GM21423 (cell line): ENCODE measurements around the gene CLNK.

ENCODE experiments used
- ATAC-seq: cut with Tn5 transposase; IDR thresholded peaks from one replicate; pipeline ENCODE4 v1.9.1; 2021; ENCODE audit warnings: mild to moderate bottlenecking, moderate library complexity; ENCODE audit not compliant: unreplicated experiment

CLNK gene

GRCh38 chr4:10701702-10702460, 17.3 kb upstream of the CLNK start:
- no peak for ATAC-seq

- no peak for ATAC-seq
Measured at GRCh38 chr4:10701161-10701560, 16.6 kb upstream of the CLNK start.

DNA sequence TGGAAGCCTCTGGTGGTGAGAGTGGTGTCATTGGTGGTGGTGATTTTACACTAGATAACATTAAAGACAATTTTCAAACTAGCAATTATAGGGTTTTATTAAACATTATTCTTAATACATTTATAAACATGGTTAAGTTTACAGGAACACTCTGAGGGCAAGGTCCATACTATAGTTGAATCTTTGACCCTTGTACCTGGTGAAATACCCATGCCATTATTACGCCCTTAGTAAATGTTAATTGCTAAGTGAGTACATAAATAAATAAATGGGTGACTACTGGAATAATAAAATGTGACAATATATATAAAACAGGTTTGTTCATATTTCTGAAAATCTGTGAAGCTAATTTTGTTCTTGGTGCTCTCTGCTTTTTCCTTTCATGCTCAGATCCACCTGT, 13.6 kb upstream of the CLNK start:
- ATAC-seq: no peak

DNA sequence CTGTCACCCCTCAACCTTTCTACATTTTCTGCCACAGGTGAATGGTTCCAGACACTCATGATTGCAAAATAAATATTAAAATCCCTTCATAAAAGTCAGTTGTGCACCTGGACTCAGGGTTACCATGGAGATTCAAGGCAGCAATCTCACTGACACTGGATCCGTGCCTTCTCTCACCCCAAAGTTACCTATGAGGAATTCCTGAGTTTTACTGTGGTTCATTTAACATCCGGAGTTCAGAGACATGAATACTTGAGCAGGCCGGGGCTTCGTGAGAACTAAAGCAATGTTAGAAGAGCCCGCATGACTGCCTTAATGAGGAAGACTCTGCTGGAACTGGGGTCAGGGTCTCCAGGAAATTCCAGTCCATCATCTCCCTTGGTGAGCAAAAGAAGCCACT, 12.5 kb upstream of the CLNK start:
- ATAC-seq: no peak

- ATAC-seq: no peak
Measured at GRCh38 chr4:10696253-10696652, 11.7 kb upstream of the CLNK start.

- no peak for ATAC-seq
Measured at GRCh38 chr4:10694828-10695209, 10.3 kb upstream of the CLNK start.

GRCh38 chr4:10694151-10694827, 9.7 kb upstream of the CLNK start:
- ATAC-seq: no peak

- no peak for ATAC-seq
Measured at GRCh38 chr4:10691651-10692050, 7.1 kb upstream of the CLNK start.

DNA sequence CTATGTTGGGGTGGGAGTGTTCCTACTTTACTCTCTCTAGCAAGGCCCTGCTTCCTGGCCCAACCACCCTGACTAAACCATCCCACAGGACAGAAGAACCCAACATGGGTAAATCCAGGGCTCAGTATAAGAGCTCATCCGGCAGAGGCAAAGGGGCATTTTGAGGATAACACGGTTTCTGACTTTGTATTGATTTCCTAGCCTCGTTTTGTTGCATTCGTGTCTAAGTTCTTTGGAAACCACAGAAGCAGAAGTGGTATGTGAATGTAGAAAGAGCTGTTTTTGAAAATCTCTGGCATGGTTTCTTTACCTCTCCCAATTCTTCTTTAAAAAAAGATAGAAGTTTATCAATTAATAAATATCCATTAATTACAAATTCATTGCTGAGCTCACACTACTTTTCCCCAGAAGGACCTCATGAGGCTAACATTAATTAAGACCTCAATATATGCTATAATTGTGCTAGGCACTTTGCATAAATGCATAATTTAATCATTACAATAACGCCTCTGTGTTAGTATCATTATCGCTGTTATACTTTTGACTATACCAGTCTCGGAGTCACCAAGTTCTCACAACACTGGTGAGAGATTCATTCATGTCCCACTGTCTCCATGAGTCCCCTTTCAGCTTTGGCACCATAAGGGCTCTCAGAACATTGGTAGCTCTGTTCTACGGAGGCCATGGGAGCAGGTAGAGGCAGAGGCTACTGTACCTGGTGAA, 5.8 kb upstream of the CLNK start:
- peak; percentile 35 for ATAC-seq

GRCh38 chr4:10688846-10689245, 4.3 kb upstream of the CLNK start:
- ATAC-seq: no peak

DNA sequence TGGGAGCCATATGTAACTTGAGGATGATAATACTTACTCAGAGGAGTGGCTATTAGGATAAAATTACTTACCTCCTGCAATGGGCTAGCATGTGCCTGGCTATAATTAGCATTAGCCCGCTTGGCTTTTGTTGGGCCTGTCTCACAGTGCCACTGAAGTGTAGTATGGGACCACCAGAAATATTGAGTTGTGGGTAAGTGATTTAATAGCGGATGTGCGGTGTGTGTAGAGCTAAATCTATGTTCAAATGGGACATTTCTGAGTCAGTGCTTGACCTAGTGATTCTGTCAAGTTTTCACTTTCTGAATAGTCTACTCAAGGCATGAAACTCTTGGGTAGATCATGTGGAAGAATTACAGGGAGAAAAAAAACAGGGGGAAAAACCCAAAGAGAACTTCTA, 3.5 kb upstream of the CLNK start:
- peak; percentile 38 for ATAC-seq

- ATAC-seq: no peak
Measured at GRCh38 chr4:10687526-10687925, 3.0 kb upstream of the CLNK start.

GRCh38 chr4:10682397-10682796, 2.2 kb downstream of the CLNK start:
- no peak for ATAC-seq

GRCh38 chr4:10677796-10678497, 6.6 kb downstream of the CLNK start:
- peak; percentile 47 for ATAC-seq

- peak; percentile 54 for ATAC-seq
Measured at GRCh38 chr4:10673817-10674369, 10.7 kb downstream of the CLNK start.

DNA sequence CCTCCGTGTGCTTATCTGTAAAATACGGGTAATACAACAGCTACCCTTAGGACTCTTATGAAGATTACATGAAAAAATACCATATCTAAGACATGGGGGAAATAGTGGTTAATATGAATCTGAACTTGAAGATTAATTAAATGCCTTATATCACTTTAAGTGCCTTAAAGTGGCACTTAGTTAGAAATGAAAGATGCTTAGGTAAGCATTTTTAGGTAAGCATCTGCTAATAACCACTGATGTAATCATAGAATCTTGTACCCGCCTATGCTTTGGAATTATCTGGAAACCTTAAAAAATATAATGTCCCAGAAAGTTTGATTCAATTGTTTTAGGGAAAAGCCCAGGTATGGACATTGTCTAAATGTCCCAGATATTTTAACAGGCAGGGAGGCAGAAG, 12.2 kb downstream of the CLNK start:
- no peak for ATAC-seq

DNA sequence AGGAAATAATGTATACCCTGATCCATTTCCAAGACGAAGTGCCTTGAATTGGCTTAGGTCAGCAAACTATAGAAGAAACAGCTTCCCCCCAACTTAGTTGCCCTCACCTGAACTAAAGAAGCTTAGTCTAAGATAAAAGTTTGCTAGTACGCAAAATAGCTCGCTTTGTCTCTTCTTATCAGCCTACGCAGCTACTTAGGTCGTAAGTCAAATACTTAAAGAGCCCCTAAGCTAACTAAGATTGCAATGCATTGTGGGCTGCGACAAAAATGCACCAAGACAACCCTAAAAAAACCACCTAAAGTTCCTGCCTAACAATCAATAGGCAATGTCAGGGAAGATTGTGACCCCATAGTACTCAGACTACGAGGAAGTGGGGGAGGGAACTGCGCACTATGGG, 12.8 kb downstream of the CLNK start:
- no peak for ATAC-seq

DNA sequence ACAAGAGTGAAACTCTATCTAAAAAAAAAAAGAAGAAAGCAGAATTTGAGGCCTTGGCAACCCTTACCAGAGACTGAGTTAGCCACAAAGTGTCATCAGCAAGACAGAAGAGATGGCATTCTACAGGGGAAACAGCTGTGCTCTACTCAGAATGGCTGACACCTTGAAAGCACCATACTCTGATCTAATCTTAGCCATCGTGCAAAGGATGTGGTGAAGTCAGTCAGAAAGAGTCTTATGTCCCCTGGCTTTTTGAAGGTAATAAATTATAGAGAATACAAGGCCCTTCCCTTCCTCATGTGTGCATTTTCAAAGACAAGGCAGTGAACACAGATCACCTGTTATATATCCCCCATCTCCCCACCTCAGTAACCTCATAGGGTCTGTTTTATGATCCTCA, 13.2 kb downstream of the CLNK start:
- peak; percentile 85 for ATAC-seq

DNA sequence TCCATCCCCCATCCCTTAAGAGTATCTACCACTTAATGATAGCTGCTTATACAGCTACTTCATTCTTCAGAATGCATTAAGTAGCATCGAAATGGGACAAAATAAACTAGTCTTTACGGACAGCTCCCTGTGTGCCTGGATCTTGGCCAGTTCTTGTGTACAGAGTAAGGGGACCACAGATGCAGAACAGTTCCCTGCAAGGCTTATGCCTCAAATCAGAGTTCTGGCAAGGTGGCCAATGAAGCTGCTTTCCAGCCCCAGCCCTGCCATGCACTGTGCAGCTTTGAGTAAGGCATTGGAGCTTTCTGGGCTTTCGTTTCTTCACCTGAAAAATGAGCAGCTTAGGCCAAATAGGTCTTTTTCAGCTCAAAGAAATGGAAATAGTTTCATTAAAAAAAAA, 14.2 kb downstream of the CLNK start:
- no peak for ATAC-seq

DNA sequence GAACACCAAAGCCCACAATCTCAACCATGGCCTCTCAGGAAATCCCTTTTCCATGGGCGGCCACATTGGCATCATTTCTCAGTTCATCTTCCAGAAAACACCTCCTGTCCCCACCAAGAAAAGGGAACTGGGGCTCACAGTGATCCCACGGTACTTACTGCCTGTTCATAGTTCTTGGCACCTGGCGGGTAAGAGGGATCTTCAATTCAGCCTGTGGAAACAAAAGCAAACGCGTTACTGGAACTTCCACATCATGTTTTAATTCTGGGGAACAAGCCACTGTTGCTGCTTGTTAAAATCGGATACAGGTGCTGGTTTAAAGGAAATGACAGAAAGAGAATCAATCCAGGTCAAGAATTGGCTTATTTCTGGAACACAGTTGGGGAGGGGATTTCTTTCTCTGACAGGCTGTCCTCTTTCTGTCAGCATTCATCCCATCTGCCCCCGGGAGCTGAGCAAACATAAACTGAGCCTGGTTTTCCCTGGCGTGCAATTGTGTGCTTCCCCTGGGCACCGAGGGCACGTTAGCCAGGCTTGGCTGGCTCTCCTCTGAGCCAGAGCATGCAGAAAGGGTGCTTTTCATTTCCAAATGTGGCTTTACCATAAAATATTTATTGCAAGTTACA, 16.8 kb downstream of the CLNK start:
- no peak for ATAC-seq

DNA sequence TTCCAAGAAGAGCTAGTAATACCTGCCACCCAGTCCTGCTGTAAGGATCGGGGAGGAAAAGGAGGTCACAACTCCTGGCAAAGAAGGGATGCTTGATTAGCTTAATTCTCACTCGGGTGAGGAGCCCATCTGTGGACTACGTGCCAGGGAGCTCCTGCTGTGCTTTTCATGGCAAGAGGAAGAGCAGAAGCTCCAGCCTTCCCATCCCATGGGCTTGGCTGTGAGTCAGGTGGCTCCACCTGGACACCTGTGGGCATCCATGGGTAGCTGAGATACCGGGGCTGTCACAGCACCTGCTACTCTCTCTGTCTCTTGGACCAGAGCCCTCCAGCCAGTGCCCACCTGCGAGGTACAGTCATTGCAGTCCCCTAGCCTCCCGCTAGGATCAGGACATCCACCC, 18.0 kb downstream of the CLNK start:
- ATAC-seq: no peak
